Measurements from ENCODE around the gene APOBEC3F.
"Not testable (repeated sequence)": the region's sequence is repeated elsewhere in the genome, so short reads cannot be mapped to it uniquely, and the experiment has no call there.

Gene APOBEC3F

GRCh38 chr22:39040538-39041296 is at the start of gene APOBEC3F:
Gene APOBEC3F (plus strand): TSS chr22:39040864. CDS start chr22:39040961, 97 bp downstream.
- peak; percentile 8 for DNase-seq

DNA sequence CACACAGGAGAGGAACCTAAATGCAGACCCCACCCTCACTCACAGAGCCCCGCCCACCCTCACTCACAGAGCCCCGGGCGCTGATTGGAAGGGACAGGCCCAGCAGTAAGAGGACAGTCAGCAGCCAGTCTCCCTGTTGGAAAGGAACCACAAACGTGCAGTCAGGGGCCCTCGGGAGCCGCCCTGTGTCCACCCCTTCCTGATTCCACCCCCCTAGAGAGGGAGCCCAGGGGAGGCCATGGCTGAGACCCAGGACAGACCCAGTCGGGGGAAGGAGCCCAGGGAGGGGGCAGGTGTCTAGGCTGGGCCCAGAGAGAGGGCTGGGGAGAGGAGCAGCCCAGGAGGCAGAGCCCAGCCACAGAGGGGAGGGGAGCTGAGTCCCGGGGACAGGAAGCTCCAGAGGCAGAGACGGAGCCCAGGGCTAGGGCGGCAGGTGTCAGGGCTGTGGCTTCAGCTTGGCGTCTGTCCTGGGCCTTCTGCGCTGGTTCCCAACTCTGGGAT is 47.7 kb upstream of the APOBEC3F start:
- not testable (repeated sequence) for DNase-seq

- no peak for DNase-seq
These were observed 44.6 kb upstream of the APOBEC3F start for GRCh38 chr22:38996105-38996504.

DNA sequence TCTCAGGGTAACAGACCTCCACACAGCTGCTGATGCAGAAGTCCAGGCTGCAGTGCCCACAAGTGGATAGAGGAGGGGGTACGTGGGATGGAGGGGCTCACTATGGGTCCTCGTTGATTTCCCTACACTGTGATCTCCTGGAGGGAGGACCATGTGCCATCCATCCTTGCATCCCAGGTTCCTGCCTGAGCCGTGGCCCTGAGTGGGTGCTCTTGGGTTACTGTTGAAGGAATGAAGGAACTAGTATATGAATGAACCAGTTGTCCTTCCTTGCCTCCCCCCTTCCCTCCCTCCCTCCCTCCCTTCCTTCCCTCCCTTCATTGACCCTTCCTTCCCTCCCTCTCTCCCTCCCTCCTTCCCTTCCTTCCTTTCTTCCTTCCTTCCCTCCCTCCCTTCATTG is 43.1 kb upstream of the APOBEC3F start:
- no peak for DNase-seq

DNA sequence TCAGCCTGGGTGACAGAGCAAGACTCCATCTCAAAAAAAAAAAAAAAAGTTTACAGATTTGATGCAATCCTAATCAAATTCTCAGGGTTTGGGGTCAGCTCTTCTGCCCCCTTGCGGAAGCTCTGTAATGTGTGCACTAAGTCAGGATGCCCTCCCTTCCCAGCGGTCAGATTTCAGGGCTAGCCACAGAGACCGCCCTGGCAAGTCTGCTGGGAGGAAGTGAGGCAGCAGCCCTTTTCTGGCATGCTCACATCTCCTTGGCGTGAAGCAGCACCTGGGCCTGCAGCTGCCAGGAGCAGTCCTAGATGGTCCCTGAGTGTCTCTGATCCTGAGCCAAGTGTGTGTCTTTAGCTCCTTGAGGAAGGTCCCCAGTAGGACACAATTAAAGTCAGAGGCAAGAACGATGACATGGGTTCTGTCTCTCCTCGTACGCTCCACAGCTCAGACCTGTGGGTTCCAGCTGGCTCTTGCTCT is 37.5 kb upstream of the APOBEC3F start:
- peak; percentile 36 for DNase-seq

GRCh38 chr22:39007177-39007576 is 33.5 kb upstream of the APOBEC3F start:
- DNase-seq = no peak

GRCh38 chr22:39008271-39008850 is 32.3 kb upstream of the APOBEC3F start:
- peak; percentile 0 for DNase-seq

DNA sequence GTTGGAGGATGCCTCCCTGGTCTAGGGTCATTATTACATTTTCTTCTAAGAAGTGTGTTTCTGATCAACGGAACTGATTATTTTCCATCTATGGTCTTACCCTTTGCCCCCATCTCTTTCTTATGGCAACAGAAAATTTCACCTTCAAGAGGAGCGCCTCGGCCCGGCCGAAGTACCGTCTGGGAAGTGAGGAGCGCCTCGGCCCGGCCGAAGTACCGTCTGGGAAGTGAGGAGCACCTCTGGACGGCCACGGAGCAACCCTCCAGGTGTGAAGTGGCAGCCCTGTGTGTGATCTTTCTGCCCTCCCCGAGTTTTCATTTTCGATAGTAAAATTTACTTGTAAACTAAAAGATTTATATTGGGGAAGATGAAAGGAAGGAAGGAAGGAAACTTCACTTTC is 29.7 kb upstream of the APOBEC3F start:
- no peak for DNase-seq

DNA sequence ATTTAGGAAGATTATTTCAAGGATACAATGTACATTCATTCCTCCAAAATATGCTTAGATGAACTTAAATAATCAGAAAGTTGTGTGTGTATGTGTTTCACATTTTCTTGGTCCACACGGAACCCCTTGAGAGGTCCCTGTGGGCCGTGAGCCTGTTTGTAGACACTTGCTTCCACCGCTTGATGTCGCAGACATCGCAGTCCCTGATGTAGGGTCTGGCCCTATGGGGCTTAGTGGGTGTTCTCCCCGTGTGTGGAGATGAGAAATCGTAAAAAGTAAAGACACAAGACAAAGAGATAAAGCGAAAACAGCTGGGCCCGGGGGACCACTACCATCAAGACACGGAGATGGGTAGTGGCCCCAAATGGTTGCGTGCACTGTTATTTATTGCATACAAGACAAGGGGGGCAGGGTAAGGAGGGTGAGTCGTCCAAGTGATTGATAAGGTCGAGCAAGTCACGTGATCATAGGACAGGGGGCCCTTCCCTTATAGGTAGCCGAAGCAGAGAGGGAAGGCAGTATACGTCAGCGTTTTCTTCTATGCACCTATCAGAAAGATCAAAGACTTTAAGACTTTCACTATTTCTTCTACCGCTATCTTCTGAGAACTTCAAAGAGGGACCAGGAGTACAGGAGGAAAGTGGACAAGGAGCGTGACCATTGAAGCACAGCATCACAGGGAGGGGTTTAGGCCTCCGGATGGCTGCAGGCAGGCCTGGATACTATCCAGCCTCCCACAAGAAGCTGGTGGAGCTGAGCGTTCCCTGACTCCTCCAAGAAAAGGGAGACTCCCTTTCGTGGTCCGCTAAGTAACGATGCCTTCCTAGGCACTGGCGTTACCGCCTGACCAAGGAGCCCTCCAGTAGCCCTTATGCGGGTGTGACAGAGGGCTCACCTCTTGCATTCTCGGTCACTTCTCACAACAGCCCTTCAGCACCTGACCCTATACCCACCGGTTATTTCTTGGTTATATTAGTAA is 27.8 kb upstream of the APOBEC3F start:
- DNase-seq = no peak

- not testable (repeated sequence) for DNase-seq
These were observed 27.1 kb upstream of the APOBEC3F start for GRCh38 chr22:39013561-39013941.

- peak; percentile 2 for DNase-seq
These were observed 26.5 kb upstream of the APOBEC3F start, which contains the start of gene APOBEC3C for GRCh38 chr22:39013942-39014722. Gene APOBEC3C (plus strand): TSS chr22:39014257. CDS start chr22:39014363, 106 bp downstream.

- DNase-seq = not testable (repeated sequence)
These were observed 25.9 kb upstream of the APOBEC3F start for GRCh38 chr22:39014723-39015121.

DNA sequence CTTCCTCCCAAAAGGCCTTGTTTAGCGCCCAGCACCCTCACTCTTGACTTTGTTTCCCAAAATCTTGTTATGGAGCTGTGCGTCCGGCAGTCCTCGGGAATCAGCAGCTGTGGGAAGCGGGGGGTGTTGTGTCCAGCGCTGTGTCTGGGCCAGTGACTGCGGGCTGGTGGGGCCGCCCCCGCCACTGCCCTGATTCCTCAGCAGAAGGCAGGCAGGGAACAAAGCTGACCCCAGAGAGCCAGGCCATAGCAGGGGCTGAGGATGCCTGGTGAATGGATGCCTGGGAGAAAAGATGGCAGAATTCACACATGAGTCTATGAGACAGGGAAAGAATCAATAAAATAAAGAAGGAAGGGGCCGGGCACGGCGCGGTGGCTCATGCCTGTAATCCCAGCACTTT is 24.1 kb upstream of the APOBEC3F start:
- no peak for DNase-seq

DNA sequence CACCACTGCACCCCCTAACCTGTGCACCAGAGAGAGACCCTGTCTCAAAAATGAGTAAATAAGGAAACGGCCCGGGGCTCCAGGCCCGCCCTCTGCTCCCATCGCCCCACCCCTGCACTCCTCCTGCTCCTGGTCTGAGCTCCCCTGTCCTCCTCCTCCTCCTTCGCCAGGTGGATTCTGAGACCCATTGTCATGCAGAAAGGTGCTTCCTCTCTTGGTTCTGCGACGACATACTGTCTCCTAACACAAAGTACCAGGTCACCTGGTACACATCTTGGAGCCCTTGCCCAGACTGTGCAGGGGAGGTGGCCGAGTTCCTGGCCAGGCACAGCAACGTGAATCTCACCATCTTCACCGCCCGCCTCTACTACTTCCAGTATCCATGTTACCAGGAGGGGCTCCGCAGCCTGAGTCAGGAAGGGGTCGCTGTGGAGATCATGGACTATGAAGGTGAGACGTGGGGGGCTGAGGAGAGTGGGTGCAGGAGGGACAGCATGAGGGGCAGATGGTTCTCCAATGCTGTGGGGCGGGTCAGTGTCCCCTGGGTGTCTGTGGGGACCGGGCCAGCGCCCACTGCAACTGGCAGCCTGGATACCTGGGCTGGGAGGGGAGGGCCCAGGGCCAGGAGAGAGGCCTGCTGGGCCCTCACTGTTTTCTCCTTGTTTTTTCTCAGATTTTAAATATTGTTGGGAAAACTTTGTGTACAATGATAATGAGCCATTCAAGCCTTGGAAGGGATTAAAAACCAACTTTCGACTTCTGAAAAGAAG is 22.9 kb upstream of the APOBEC3F start:
- no peak for DNase-seq

DNA sequence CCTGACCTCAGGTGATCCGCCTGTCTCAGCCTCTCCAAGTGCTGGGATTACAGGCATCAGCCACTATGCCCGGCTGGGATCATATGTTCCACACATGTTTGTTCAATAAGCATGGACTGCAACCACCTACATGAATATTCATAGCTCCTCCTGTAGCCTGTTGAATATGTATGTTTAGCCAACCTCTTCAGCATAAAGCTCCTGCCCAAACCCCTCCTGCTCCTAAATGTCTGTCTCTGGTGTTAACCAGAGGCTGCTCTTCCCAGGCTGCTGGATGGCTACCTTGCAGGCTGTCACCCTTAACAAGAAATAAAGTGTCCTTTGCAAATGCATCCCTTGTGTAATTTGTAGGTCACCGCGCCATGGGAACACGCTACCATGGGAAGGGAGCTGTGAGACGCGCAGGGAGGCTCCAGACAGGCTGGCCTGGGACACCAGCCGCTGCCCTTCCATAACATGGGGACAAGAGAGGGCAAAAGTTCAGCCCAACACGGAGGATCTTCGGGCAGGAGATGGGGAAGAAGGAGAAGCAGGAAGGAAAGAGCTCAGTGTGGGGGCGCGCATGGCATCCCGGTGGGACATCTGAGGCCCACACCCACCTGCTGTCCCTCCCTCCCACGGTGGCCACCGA is 20.5 kb upstream of the APOBEC3F start:
- not testable (repeated sequence) for DNase-seq

GRCh38 chr22:39021552-39022250 is 19.0 kb upstream of the APOBEC3F start:
- DNase-seq = no peak

DNA sequence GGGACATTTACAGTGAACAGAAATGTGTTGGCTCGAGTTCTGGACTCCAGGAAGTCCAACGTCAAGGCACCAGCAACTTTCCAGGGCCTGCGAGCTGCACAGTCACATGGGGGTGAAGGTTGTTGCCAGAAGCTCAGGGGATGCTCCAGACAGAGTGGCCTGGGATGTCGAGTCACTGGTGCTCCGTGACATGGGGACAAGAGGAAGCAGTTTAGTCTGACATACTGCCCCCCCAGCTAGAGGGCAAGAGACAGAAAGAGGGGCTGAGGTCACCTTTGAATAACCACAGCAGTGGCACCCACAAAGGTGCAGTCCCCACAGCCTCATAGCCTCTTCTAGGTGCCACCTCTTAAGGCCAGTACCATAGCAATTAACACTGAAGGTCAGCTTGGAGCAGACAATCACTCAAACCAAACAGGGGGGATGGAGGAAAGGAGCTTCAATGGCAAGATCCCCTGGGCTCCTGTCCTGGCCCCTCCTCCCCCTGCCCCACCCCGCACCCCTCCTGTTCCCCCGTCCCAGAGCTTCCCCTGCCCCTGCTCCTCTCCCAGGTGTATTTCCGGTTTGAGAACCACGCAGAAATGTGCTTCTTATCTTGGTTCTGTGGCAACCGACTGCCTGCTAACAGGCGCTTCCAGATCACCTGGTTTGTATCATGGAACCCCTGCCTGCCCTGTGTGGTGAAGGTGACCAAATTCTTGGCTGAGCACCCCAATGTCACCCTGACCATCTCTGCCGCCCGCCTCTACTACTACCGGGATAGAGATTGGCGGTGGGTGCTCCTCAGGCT is 15.9 kb upstream of the APOBEC3F start:
- no peak for DNase-seq

DNA sequence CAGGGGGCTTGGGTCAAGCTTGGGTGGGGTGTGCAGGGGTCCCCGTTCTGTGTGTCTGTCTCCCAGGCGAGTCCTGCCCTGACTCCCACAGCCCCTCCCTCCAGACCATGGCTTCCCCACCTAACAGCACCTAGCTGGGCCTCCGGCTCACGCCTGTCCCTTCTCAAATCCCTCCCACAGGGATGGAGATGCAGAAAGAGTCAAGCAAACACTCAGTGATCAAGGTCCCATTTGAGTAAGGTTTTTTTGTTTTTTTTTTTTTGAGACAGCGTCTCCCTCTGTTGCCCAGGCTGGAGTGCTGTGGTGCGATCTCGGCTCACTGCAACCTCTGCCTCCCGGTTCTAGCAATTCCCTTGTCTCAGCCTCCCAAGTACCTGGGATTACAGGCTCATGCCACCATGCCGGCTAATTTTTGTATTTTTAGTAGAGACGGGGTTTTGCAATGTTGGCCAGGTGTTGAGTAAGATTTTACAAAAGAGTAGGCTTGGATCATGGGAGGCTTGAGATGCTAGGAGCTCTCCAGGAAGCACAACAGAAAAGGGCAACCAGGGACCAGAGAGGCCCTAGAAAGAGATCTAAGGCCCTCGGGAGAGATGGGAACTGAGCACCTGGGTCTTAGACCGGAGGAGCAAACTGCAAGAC is 14.0 kb upstream of the APOBEC3F start:
- no peak for DNase-seq

- no peak for DNase-seq
These were observed 12.9 kb upstream of the APOBEC3F start for GRCh38 chr22:39027717-39028116.
